OCI-LY3 (cell line): ENCODE results near the gene PAM.

Source experiments
- CTCF ChIP-seq: fragments of 200-600, 300-600 bp; sonication (generic); IDR thresholded peaks from 2 replicates; pipeline ENCODE4 v1.5.1; 2014; ENCODE audit warnings: antibody characterized with exemption, low read length, low read depth
- EZH2phosphoT487 ChIP-seq: fragments of 200-600 bp; shearing (Covaris generic); IDR thresholded peaks from 2 replicates; pipeline ENCODE4 v1.6.1; 2018; ENCODE audit warnings: antibody characterized with exemption, mixed run types, low read depth

- no peak for TF ChIP-seq CTCF
- no peak for TF ChIP-seq EZH2phosphoT487
Observed at GRCh38 chr5:103066326-103066725, 311.2 kb downstream of the PAM start.
